Immature natural killer cell (primary cell): ENCODE data around the gene KIF6. TPM values are rescaled to one million over a fixed set of nuclear protein-coding genes. Genes with fewer than 3 reads are reported as not detected.

Experiments
- DNase-seq, 3 donors: peaks; one replicate each; pipeline ENCODE4 v3.0.0; 2022; ENCODE audit warnings: mixed read lengths in 1 of 3
- H3K27ac Mint-ChIP-seq, 6 donors: one replicate each; pipeline ENCODE4 v1.8.0; 2020; ENCODE audit warnings: mixed read lengths in 6 of 6, mild to moderate bottlenecking in 5 of 6, inconsistent platforms in 4 of 6, moderate library complexity in 3 of 6
- H3K27me3 Mint-ChIP-seq, 3 donors: one replicate each; pipeline ENCODE4 v1.8.0; 2020 to 2021; ENCODE audit warnings: low read depth in 3 of 3, mild to moderate bottlenecking in 3 of 3, mixed read lengths in 3 of 3, moderate library complexity in 3 of 3, inconsistent platforms in 1 of 3
- H3K36me3 Mint-ChIP-seq, 3 donors: one replicate each; pipeline ENCODE4 v1.8.0; 2020; ENCODE audit warnings: mixed read lengths in 3 of 3, inconsistent platforms in 2 of 3, mild to moderate bottlenecking in 2 of 3
- H3K4me1 Mint-ChIP-seq, 2 donors: one replicate each; pipeline ENCODE4 v1.8.0; 2020; ENCODE audit warnings: inconsistent platforms in 2 of 2, mild to moderate bottlenecking in 2 of 2, mixed read lengths in 2 of 2, moderate library complexity in 1 of 2
- H3K4me3 Mint-ChIP-seq, 5 donors: one replicate each; pipeline ENCODE4 v1.8.0; 2020; ENCODE audit warnings: mild to moderate bottlenecking in 5 of 5, mixed read lengths in 5 of 5, inconsistent platforms in 3 of 5, moderate library complexity in 3 of 5
- H3K9me3 Mint-ChIP-seq, 6 donors: one replicate each; pipeline ENCODE4 v1.8.0; 2020; ENCODE audit warnings: mild to moderate bottlenecking in 6 of 6, mixed read lengths in 6 of 6, inconsistent platforms in 4 of 6, moderate library complexity in 3 of 6
- polyA plus RNA-seq, 3 donors: library from polyadenylated mRNA; unstranded; fragments of 300-500 nt; fragmentation: Illumina TruSeq; gene quantifications; one replicate each; pipeline ENCODE4 v1.2.3, GENCODE V29; 2021

Gene KIF6
- polyA plus RNA-seq, 3 donors from 2014 or later: not detected

- H3K27me3 Mint-ChIP-seq: peaks cover 0 to 12% (median 2%) of the 10 kb centered on the region in 3 donors
- H3K27ac Mint-ChIP-seq: no peak overlapping the region
- no peaks in the 10 kb centered on the region for H3K36me3 Mint-ChIP-seq
- no peak for DNase-seq
- H3K9me3 Mint-ChIP-seq: no peaks in the 10 kb centered on the region
- no peaks in the 10 kb centered on the region for H3K4me1 Mint-ChIP-seq
- H3K4me3 Mint-ChIP-seq: no peak overlapping the region
Observed at GRCh38 chr6:39424831-39425230, 300.4 kb downstream of the KIF6 start.

- Mint-ChIP-seq H3K27ac (no peak overlapping the region), H3K9me3 (no peaks in the 10 kb centered on the region), H3K27me3 (peaks cover 0 to 5% (median 2%) of the 10 kb centered on the region in 3 donors), H3K4me3 (no peak overlapping the region), H3K4me1 (no peaks in the 10 kb centered on the region), H3K36me3 (no peaks in the 10 kb centered on the region)
- DNase-seq: no peak
Observed at GRCh38 chr6:39422238-39422637, 303.0 kb downstream of the KIF6 start.

GRCh38 chr6:39421383-39422225 lies 303.6 kb downstream of the KIF6 start:
- H3K27me3 Mint-ChIP-seq: peaks cover 0 to 5% (median 2%) of the 10 kb centered on the region in 3 donors
- H3K4me1 Mint-ChIP-seq: no peaks in the 10 kb centered on the region
- no peaks in the 10 kb centered on the region for H3K9me3 Mint-ChIP-seq
- no peaks in the 10 kb centered on the region for H3K36me3 Mint-ChIP-seq
- no peak overlapping the region for H3K4me3 Mint-ChIP-seq
- DNase-seq: no peak
- no peak overlapping the region for H3K27ac Mint-ChIP-seq

- Mint-ChIP-seq H3K27ac (no peak overlapping the region), H3K36me3 (no peaks in the 10 kb centered on the region), H3K9me3 (no peaks in the 10 kb centered on the region), H3K4me3 (no peak overlapping the region), H3K27me3 (peaks cover 0 to 5% (median 4%) of the 10 kb centered on the region in 3 donors), H3K4me1 (no peaks in the 10 kb centered on the region)
- no peak for DNase-seq
Observed at GRCh38 chr6:39420300-39421265, 304.6 kb downstream of the KIF6 start.

GRCh38 chr6:39419607-39420006 lies 305.6 kb downstream of the KIF6 start:
- H3K27me3 Mint-ChIP-seq: peaks cover 0 to 5% (median 4%) of the 10 kb centered on the region in 3 donors
- no peak for DNase-seq
- no peaks in the 10 kb centered on the region for H3K9me3 Mint-ChIP-seq
- H3K36me3 Mint-ChIP-seq: no peaks in the 10 kb centered on the region
- H3K4me3 Mint-ChIP-seq: no peak overlapping the region
- no peak overlapping the region for H3K27ac Mint-ChIP-seq
- H3K4me1 Mint-ChIP-seq: no peaks in the 10 kb centered on the region

GRCh38 chr6:39417440-39417839 lies 307.8 kb downstream of the KIF6 start:
- Mint-ChIP-seq H3K9me3 (no peaks in the 10 kb centered on the region), H3K27me3 (peaks cover 0 to 6% (median 4%) of the 10 kb centered on the region in 3 donors), H3K27ac (no peak overlapping the region), H3K4me1 (no peaks in the 10 kb centered on the region), H3K36me3 (no peaks in the 10 kb centered on the region), H3K4me3 (no peak overlapping the region)
- DNase-seq: no peak

GRCh38 chr6:39416728-39417127 lies 308.5 kb downstream of the KIF6 start:
- Mint-ChIP-seq H3K27ac (no peak overlapping the region), H3K27me3 (peaks cover 0 to 3% (median 2%) of the 10 kb centered on the region in 3 donors)

GRCh38 chr6:39416026-39416425 lies 309.2 kb downstream of the KIF6 start:
- no peak overlapping the region for H3K27ac Mint-ChIP-seq
- no peaks in the 10 kb centered on the region for H3K36me3 Mint-ChIP-seq
- H3K4me3 Mint-ChIP-seq: no peak overlapping the region
- no peaks in the 10 kb centered on the region for H3K9me3 Mint-ChIP-seq
- no peak for DNase-seq
- peaks cover 0 to 3% (median 2%) of the 10 kb centered on the region in 3 donors for H3K27me3 Mint-ChIP-seq
- H3K4me1 Mint-ChIP-seq: no peaks in the 10 kb centered on the region

More at GRCh38 chr6:39416728-39417127, 308.5 kb downstream of the KIF6 start:
- H3K9me3 Mint-ChIP-seq: no peaks in the 10 kb centered on the region
- no peak for DNase-seq
- H3K36me3 Mint-ChIP-seq: no peaks in the 10 kb centered on the region
- no peak overlapping the region for H3K4me3 Mint-ChIP-seq
- no peaks in the 10 kb centered on the region for H3K4me1 Mint-ChIP-seq

- Mint-ChIP-seq H3K27me3 (peaks cover 0 to 3% (median 2%) of the 10 kb centered on the region in 3 donors), H3K27ac (no peak overlapping the region), H3K4me1 (no peaks in the 10 kb centered on the region), H3K9me3 (no peaks in the 10 kb centered on the region), H3K36me3 (no peaks in the 10 kb centered on the region), H3K4me3 (no peak overlapping the region)
- DNase-seq: no peak
Observed at GRCh38 chr6:39415482-39415881, 309.7 kb downstream of the KIF6 start.

GRCh38 chr6:39411465-39411864 lies 313.7 kb downstream of the KIF6 start:
- DNase-seq: no peak
- Mint-ChIP-seq H3K27me3 (peaks cover 0 to 5% (median 2%) of the 10 kb centered on the region in 3 donors), H3K9me3 (no peaks in the 10 kb centered on the region), H3K36me3 (no peaks in the 10 kb centered on the region), H3K27ac (no peak overlapping the region), H3K4me1 (no peaks in the 10 kb centered on the region), H3K4me3 (no peak overlapping the region)

- H3K9me3 Mint-ChIP-seq: no peaks in the 10 kb centered on the region
- H3K4me1 Mint-ChIP-seq: no peaks in the 10 kb centered on the region
- H3K36me3 Mint-ChIP-seq: no peaks in the 10 kb centered on the region
- no peak overlapping the region for H3K27ac Mint-ChIP-seq
- no peak for DNase-seq
- H3K27me3 Mint-ChIP-seq: peaks cover 0 to 5% (median under 1%) of the 10 kb centered on the region in 3 donors
- H3K4me3 Mint-ChIP-seq: no peak overlapping the region
Observed at GRCh38 chr6:39411001-39411400, 314.2 kb downstream of the KIF6 start.

GRCh38 chr6:39409889-39410288 lies 315.3 kb downstream of the KIF6 start:
- H3K27me3 Mint-ChIP-seq: peaks cover 0 to 5% (median 0%) of the 10 kb centered on the region in 3 donors
- H3K4me3 Mint-ChIP-seq: no peak overlapping the region
- no peaks in the 10 kb centered on the region for H3K9me3 Mint-ChIP-seq
- H3K4me1 Mint-ChIP-seq: no peaks in the 10 kb centered on the region
- DNase-seq: no peak
- no peaks in the 10 kb centered on the region for H3K36me3 Mint-ChIP-seq
- H3K27ac Mint-ChIP-seq: no peak overlapping the region

- no peaks in the 10 kb centered on the region for H3K4me1 Mint-ChIP-seq
- H3K27me3 Mint-ChIP-seq: peaks cover 0 to 2% (median 0%) of the 10 kb centered on the region in 3 donors
- no peak overlapping the region for H3K4me3 Mint-ChIP-seq
- no peak overlapping the region for H3K27ac Mint-ChIP-seq
- H3K9me3 Mint-ChIP-seq: no peaks in the 10 kb centered on the region
- no peak for DNase-seq
- H3K36me3 Mint-ChIP-seq: no peaks in the 10 kb centered on the region
Observed at GRCh38 chr6:39407446-39407993, 317.7 kb downstream of the KIF6 start.

GRCh38 chr6:39404312-39404711 lies 320.9 kb downstream of the KIF6 start:
- no peaks in the 10 kb centered on the region for H3K4me1 Mint-ChIP-seq
- H3K4me3 Mint-ChIP-seq: no peak overlapping the region
- H3K36me3 Mint-ChIP-seq: no peaks in the 10 kb centered on the region
- no peak overlapping the region for H3K27ac Mint-ChIP-seq
- peaks cover 0 to 2% (median under 1%) of the 10 kb centered on the region in 3 donors for H3K27me3 Mint-ChIP-seq
- DNase-seq: no peak
- no peaks in the 10 kb centered on the region for H3K9me3 Mint-ChIP-seq
